D721Med (cell line): Measurements from ENCODE around the gene FOXA2.

Source experiments
- DNase-seq: peaks from one replicate; pipeline ENCODE4 v3.0.0; 2011; ENCODE audit warnings: low spot score; ENCODE audit not compliant: insufficient read length
- FAIRE-seq: peaks from 2 replicates; lab custom pipeline; 2011; peaks lifted over from hg19 to GRCh38; lab: Jason Lieb, UNC
- TF ChIP-seq, protein P1 (sequence below): IDR thresholded peaks from 2 replicates; pipeline ENCODE4 v1.5.1; 2012; ENCODE audit warnings: mild to moderate bottlenecking, control low read depth; ENCODE audit not compliant: insufficient read depth; ENCODE audit errors: missing control alignments

FOXA2 gene

DNA sequence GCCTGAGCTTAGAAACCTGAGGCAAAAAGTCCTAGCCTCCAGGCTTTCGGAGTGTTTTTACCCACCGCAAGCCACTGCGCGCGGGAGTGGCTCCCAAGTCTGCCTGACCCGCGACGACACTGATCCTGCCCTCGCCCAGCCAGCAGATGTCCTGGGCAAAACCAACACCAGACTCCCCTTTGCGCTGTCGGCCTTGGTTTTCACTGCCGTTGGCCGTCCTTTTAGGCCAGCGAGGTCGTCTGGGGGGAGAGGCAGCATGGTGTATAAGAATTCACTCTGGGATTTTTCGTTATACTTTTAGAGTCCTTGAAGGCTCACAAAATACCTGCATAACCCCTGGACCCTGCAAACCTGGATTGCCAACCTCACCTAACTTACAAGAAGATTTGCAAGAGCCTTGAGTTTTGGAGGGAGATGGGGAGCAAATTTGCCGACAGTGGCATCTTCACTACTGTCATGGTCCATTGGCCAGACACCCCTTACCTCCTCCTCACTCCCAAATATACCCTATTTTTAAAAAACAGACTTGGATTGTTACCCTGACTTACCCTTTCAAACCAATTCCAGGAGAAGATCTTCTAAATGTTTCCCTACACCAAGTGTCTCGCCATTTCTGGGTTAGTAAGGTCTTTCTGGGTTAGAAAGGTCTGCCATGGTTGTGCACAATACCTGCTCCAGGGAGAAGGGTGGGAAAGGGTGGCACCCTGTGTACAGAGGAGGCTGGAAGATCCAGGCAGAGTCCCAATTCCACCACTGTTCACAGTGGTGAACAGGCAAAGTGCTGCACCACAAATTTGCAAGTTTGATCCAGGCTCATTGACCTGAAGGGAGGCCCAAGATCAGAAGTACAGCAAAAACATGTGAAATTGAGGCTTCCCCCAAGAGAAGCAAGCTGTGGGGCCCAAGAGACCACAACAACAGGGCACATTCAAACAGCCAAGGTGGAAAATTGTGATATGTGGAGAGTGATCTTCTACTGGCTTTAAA is 4.4 kb downstream of the FOXA2 start:
- TF ChIP-seq, protein P1, sequence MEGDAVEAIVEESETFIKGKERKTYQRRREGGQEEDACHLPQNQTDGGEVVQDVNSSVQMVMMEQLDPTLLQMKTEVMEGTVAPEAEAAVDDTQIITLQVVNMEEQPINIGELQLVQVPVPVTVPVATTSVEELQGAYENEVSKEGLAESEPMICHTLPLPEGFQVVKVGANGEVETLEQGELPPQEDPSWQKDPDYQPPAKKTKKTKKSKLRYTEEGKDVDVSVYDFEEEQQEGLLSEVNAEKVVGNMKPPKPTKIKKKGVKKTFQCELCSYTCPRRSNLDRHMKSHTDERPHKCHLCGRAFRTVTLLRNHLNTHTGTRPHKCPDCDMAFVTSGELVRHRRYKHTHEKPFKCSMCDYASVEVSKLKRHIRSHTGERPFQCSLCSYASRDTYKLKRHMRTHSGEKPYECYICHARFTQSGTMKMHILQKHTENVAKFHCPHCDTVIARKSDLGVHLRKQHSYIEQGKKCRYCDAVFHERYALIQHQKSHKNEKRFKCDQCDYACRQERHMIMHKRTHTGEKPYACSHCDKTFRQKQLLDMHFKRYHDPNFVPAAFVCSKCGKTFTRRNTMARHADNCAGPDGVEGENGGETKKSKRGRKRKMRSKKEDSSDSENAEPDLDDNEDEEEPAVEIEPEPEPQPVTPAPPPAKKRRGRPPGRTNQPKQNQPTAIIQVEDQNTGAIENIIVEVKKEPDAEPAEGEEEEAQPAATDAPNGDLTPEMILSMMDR = no peak
- FAIRE-seq = no peak
- no peak for DNase-seq

GRCh38 chr20:22579119-22579427 is 5.3 kb downstream of the FOXA2 start:
- TF ChIP-seq, protein P1 = no peak
- FAIRE-seq (no peak), DNase-seq (no peak)

- no peak for DNase-seq
- no peak for FAIRE-seq
- TF ChIP-seq, protein P1 = no peak
These were observed 5.9 kb downstream of the FOXA2 start for GRCh38 chr20:22578221-22579118.

DNA sequence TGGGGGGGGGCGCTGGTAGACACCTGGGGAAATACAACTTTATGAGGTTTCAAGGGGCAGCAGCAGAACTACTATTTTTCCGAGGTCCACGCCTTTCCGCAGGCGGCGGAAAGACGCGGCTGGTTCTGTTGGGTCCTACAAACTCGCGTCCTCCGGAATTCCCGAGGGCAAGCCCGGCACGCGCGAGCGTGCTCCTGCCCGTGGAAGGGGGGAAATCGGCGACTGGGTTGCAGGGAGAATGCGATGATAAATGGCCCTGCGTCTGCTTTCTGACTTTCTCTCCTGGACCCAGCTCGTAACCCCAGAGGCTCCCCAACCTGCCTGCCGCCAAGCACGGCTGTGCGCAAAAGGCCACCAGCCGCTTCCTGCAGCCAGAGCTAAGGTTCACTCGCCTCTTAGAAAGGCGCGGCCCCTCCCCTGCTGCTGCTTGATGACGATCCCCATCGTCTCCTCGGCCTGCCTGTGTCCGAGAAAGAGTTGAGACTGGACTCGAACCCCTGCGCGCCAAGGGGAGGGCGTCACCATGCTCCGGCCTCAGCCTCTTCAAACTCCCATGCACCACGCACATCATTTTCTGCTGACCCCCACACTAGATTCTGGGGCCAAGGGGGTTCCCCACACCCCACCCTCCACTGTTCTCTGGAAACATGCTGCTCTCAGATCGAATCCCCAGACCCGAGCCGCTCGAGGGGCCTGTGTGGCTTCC is 6.7 kb downstream of the FOXA2 start:
- DNase-seq (no peak), FAIRE-seq (no peak)

GRCh38 chr20:22576733-22577514 is 7.4 kb downstream of the FOXA2 start:
- TF ChIP-seq, protein P1 = no peak
- no peak for FAIRE-seq
- DNase-seq = no peak

More for the DNA sequence above, 6.7 kb downstream of the FOXA2 start:
- TF ChIP-seq, protein P1 = no peak

- no peak for DNase-seq
- TF ChIP-seq, protein P1 = no peak
- no peak for FAIRE-seq
These were observed 8.1 kb downstream of the FOXA2 start for GRCh38 chr20:22576273-22576672.
